SK-N-SH (cell line): ENCODE measurements around the gene MPC1. TPM values are rescaled to one million over a fixed set of nuclear protein-coding genes. Genes with fewer than 3 reads are reported as not detected.
A peak's percentile ranks its signal among the peaks of the same experiment; 100 is the strongest.
"Not testable (repeated sequence)": the region's sequence is repeated elsewhere in the genome, so short reads cannot be mapped to it uniquely, and the experiment has no call there.

Source experiments
- CTCF ChIA-PET: fragments of 300-600, 350-600 bp; formaldehyde crosslinking; extraction: SDS; loops from one replicate; lab custom pipeline; 2021; lab: Yijun Ruan, JAX
- POLR2A ChIA-PET: fragments of 350-600 bp; sonication (Branson Sonifier 250); formaldehyde crosslinking; extraction: SDS; loops from one replicate; lab custom pipeline; 2020; ENCODE audit warnings: antibody characterized with exemption, inconsistent platforms; lab: Yijun Ruan, JAX
- DNase-seq: peaks from one replicate; pipeline ENCODE4 v3.0.0; 2012
- H2AFZ ChIP-seq: fragments of 200-600 bp; sonication (generic); 2 replicates; pipeline ENCODE4 v1.8.1; 2016; ENCODE audit warnings: antibody characterized with exemption, mild to moderate bottlenecking, low read depth
- H3F3A ChIP-seq: fragments of 200-600 bp; sonication (generic); replicated peaks from 2 replicates; pipeline ENCODE3; 2016; ENCODE audit warnings: antibody characterized with exemption, mild to moderate bottlenecking; ENCODE audit not compliant: insufficient read depth
- H3K27ac ChIP-seq, 2 experiments: fragments of 200-500 bp in 1 of 2; fragments of 200-600 bp in 1 of 2; sonication (Bioruptor generic) in 1 of 2; sonication (generic), shearing (Covaris generic) in 1 of 2; 2 replicates each; pipeline versions ENCODE4 v1.5.1 to v1.6.1; 2014 to 2016; ENCODE audit warnings: low read depth in 2 of 2, inconsistent platforms in 1 of 2, low read length in 1 of 2, mild to moderate bottlenecking in 1 of 2, mixed read lengths in 1 of 2
- H3K27me3 ChIP-seq: fragments of 200-600 bp; sonication (generic), shearing (Covaris generic); 2 replicates; pipeline ENCODE4 v1.6.1; 2016; ENCODE audit warnings: mixed run types; ENCODE audit not compliant: insufficient read depth
- H3K36me3 ChIP-seq, 2 experiments: fragments of 200-500 bp in 1 of 2; fragments of 200-600 bp in 1 of 2; sonication (Bioruptor generic) in 1 of 2; sonication (generic) in 1 of 2; replicated peaks in 1 of 2; 2 replicates each; pipeline versions ENCODE3 to v1.5.1; 2014 to 2016; ENCODE audit warnings: low read length in 1 of 2, mild to moderate bottlenecking in 1 of 2; ENCODE audit not compliant: insufficient read depth in 2 of 2, control insufficient read depth in 1 of 2
- H3K4me1 ChIP-seq, 2 experiments: fragments of 200-500 bp in 1 of 2; fragments of 200-600 bp in 1 of 2; sonication (Bioruptor generic) in 1 of 2; sonication (generic), shearing (Covaris generic) in 1 of 2; 2 replicates each; pipeline versions ENCODE4 v1.5.1 to v1.6.1; 2014 to 2016; ENCODE audit warnings: low read depth in 1 of 2, low read length in 1 of 2, mixed run types in 1 of 2; ENCODE audit not compliant: insufficient read depth in 2 of 2, control insufficient read depth in 1 of 2
- H3K4me2 ChIP-seq: fragments of 200-600 bp; sonication (generic), shearing (Covaris generic); 2 replicates; pipeline ENCODE4 v1.6.1; 2017; ENCODE audit warnings: mixed run types
- H3K4me3 ChIP-seq, 2 experiments: fragments of 200-500 bp in 1 of 2; fragments of 200-600 bp in 1 of 2; sonication (Bioruptor generic) in 1 of 2; sonication (generic), shearing (Covaris generic) in 1 of 2; 2 replicates each; pipeline versions ENCODE4 v1.5.1 to v1.8.1; 2014 to 2016; ENCODE audit warnings: low read depth in 2 of 2, inconsistent platforms in 1 of 2, low read length in 1 of 2, mild to moderate bottlenecking in 1 of 2, mixed read lengths in 1 of 2, moderate library complexity in 1 of 2
- H3K79me2 ChIP-seq: fragments of 200-600 bp; sonication (generic); 2 replicates; pipeline ENCODE4 v1.8.1; 2017; ENCODE audit warnings: mild to moderate bottlenecking; ENCODE audit not compliant: insufficient read depth
- H3K9ac ChIP-seq: fragments of 200-600 bp; sonication (generic); 2 replicates; pipeline ENCODE4 v1.6.1; 2017; ENCODE audit warnings: mixed run types
- H3K9me2 ChIP-seq: fragments of 200-600 bp; sonication (generic); 2 replicates; pipeline ENCODE4 v1.6.1; 2017; ENCODE audit warnings: mixed run types
- H3K9me3 ChIP-seq: fragments of 200-600 bp; sonication (generic); 2 replicates; pipeline ENCODE4 v1.6.1; 2017; ENCODE audit warnings: mixed run types, mild to moderate bottlenecking, moderate library complexity
- H4K20me1 ChIP-seq: fragments of 200-600 bp; sonication (generic); 2 replicates; pipeline ENCODE4 v1.6.1; 2017; ENCODE audit warnings: mild to moderate bottlenecking, mixed run types; ENCODE audit not compliant: insufficient read depth
- CHD2 ChIP-seq: fragments of 150-350 bp; IDR thresholded peaks from 2 replicates; pipeline ENCODE4 v1.6.1; 2018; ENCODE audit warnings: low read length; ENCODE audit not compliant: partially characterized antibody
- EZH2phosphoT487 ChIP-seq: fragments of 200-600 bp; sonication (generic); IDR thresholded peaks from 2 replicates; pipeline ENCODE4 v1.6.1; 2017; ENCODE audit warnings: low read depth, mixed run types, mild to moderate bottlenecking, antibody characterized with exemption, moderate library complexity, borderline replicate concordance
- FOXJ3 ChIP-seq: sonication (generic); formaldehyde crosslinking; IDR thresholded peaks from 2 replicates; pipeline ENCODE4 v1.5.1; 2020; ENCODE audit warnings: mild to moderate bottlenecking, missing genetic modification reagents
- GABPA ChIP-seq: IDR thresholded peaks from 2 replicates; pipeline ENCODE4 v1.4.0; 2012; ENCODE audit warnings: low read depth, mild to moderate bottlenecking
- JUND ChIP-seq: IDR thresholded peaks from 2 replicates; pipeline ENCODE4 v1.4.0; 2012
- NRF1 ChIP-seq: IDR thresholded peaks from 2 replicates; pipeline ENCODE4 v1.6.1; 2012; ENCODE audit warnings: low read depth, mild to moderate bottlenecking, low read length
- POLR2AphosphoS5 ChIP-seq: IDR thresholded peaks from 2 replicates; pipeline ENCODE4 v1.6.1; 2012; ENCODE audit warnings: low read depth, low read length
- RFX5 ChIP-seq: IDR thresholded peaks from 2 replicates; pipeline ENCODE4 v1.6.1; 2012; ENCODE audit warnings: mild to moderate bottlenecking, improper control_type of control experiment, low read length
- SIN3A ChIP-seq: IDR thresholded peaks from 2 replicates; pipeline ENCODE4 v1.6.1; 2012; ENCODE audit warnings: low read depth, mild to moderate bottlenecking, low read length, moderate library complexity, borderline replicate concordance
- TEAD4 ChIP-seq: IDR thresholded peaks from 2 replicates; pipeline ENCODE4 v1.4.0; 2012; ENCODE audit warnings: mild to moderate bottlenecking, borderline replicate concordance; ENCODE audit not compliant: insufficient read depth
- WGBS: methylation state at CpG from one replicate; pipeline ENCODE4 v1.1.6; 2017; ENCODE audit warnings: low lambda C conversion rate; 5-methylcytosine and 5-hydroxymethylcytosine counted together
- polyA plus RNA-seq, 3 experiments: library from polyadenylated mRNA; depleted of rRNA; stranded (reverse); fragments of >200 nt; gene quantifications; 2 replicates each; pipeline ENCODE4 v1.2.3, GENCODE V29; 2012
- TF ChIP-seq, protein P1 (sequence below): fragments of 200-600 bp; sonication (generic); IDR thresholded peaks from 2 replicates; pipeline ENCODE4 v1.6.1; 2017; ENCODE audit warnings: antibody characterized with exemption, mild to moderate bottlenecking, moderate library complexity
- TF ChIP-seq, protein P2 (sequence below): IDR thresholded peaks from 2 replicates; pipeline ENCODE4 v1.4.0; 2012; ENCODE audit warnings: low read depth, borderline replicate concordance

Gene MPC1
- polyA plus RNA-seq, 1 of the 3 experiments (the other 2 are of a cell fraction), result 13.6 TPM

- H3K79me2 ChIP-seq, result no peaks in the 10 kb centered on the region
- no peak overlapping the region for H3K4me2 ChIP-seq
- H3K4me3 ChIP-seq, result no peak overlapping the region
- no peaks in the 10 kb centered on the region for H3K27me3 ChIP-seq
- H3K9ac ChIP-seq, result no peak overlapping the region
- TF ChIP-seq NRF1 (no peak), POLR2AphosphoS5 (no peak), RFX5 (no peak), SIN3A (no peak), CHD2 (no peak), FOXJ3 (CRISPR knock-in tag) (no peak)
- TF ChIP-seq, all 33 proteins: peak for 0
- 95% methylated on average over 8 of the region's 9 CpGs for WGBS
- H3K4me1 ChIP-seq, result peaks cover 0 to 2% of the 10 kb centered on the region in 2 experiments; a peak in 1 of 4 replicates
- no peaks in the 10 kb centered on the region for H4K20me1 ChIP-seq
- no peak for DNase-seq
- no peaks in the 10 kb centered on the region for H3K36me3 ChIP-seq
- 0 out of 2 replicates have a peak, but pooled peaks cover 3% of the 10 kb centered on the region for H3K9me2 ChIP-seq
- H3F3A ChIP-seq, result peaks cover 16% of the 10 kb centered on the region
- H3K9me3 ChIP-seq, result no peaks in the 10 kb centered on the region
- H2AFZ ChIP-seq, result no peak overlapping the region
- ChIA-PET CTCF (interaction anchor here (1.4 to 2.4 kb wide), 2 partner anchors 13 to 73 kb away, joined by 5 to 6 read pairs; no protein-coding TSS in a partner anchor), POLR2A (no interaction called here)
- H3K27ac ChIP-seq, result no peak overlapping the region
Measured at GRCh38 chr6:166386111-166386510, 3.4 kb upstream of the MPC1 start.

GRCh38 chr6:166383802-166384363 is 1.1 kb upstream of the MPC1 start:
- not testable (repeated sequence) for DNase-seq, H3K36me3 ChIP-seq, H3K9me2 ChIP-seq, H3K4me1 ChIP-seq, H3K9me3 ChIP-seq, H3K79me2 ChIP-seq, H3K27me3 ChIP-seq, H4K20me1 ChIP-seq
- peak overlapping the region; percentile 98 for H3K4me2 ChIP-seq
- 28% methylated on average over 22 of the region's 22 CpGs for WGBS
- peak overlapping the region; percentile 70; the same call in 1 of the 2 replicates for H3K9ac ChIP-seq
- peak overlapping the region; percentile 87 to 90 for H3K27ac ChIP-seq
- peak overlapping the region; percentile 98 for H2AFZ ChIP-seq
- H3K4me3 ChIP-seq, result peak overlapping the region; percentile 91 to 96
- H3F3A ChIP-seq, result peaks cover 16% of the 10 kb centered on the region
- CTCF ChIA-PET, result interaction anchor here (0.6 to 1.3 kb wide), 3 partner anchors 10 to 108 kb away, joined by 3 to 5 read pairs (median 3); no protein-coding TSS in a partner anchor
- TF ChIP-seq, protein P1, sequence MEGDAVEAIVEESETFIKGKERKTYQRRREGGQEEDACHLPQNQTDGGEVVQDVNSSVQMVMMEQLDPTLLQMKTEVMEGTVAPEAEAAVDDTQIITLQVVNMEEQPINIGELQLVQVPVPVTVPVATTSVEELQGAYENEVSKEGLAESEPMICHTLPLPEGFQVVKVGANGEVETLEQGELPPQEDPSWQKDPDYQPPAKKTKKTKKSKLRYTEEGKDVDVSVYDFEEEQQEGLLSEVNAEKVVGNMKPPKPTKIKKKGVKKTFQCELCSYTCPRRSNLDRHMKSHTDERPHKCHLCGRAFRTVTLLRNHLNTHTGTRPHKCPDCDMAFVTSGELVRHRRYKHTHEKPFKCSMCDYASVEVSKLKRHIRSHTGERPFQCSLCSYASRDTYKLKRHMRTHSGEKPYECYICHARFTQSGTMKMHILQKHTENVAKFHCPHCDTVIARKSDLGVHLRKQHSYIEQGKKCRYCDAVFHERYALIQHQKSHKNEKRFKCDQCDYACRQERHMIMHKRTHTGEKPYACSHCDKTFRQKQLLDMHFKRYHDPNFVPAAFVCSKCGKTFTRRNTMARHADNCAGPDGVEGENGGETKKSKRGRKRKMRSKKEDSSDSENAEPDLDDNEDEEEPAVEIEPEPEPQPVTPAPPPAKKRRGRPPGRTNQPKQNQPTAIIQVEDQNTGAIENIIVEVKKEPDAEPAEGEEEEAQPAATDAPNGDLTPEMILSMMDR, result peak; percentile 37
- POLR2A ChIA-PET, result interaction anchor here (0.6 kb wide), 1 partner anchor 1263 kb away, joined by 3 read pairs; no protein-coding TSS in a partner anchor

DNA sequence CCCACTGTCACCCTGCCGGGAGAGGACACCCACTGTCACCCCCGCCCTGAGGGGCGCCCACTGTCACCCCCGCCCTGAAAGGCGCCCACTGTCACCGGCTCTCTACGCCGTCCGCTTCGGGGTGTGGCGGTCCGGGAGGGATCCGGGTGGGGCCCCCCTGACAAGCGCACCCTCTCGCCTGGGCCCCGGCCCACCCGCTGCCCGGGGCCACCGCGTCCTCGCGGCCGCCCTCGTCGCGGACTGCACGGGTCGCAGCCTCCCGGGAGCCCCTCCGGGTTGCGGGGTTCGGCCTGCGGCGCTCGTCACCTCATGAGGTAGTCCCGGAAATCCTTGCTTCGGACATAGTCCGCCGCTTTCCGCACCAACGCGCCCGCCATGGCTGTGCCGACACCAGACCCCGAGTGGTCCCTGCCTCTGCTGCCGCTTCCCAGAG is 224 bp downstream of the MPC1 start:
- Histone ChIP-seq H3K9me3 (no peaks in the 10 kb centered on the region), H2AFZ (peak overlapping the region; percentile 90), H3K4me3 (peak overlapping the region; percentile 91 to 96), H3K27ac (peak overlapping the region in 1 of 2 experiments; percentile 55; a peak in 2 of 4 replicates), H3K27me3 (no peaks in the 10 kb centered on the region), H4K20me1 (no peaks in the 10 kb centered on the region), H3K4me2 (peak overlapping the region; percentile 98), H3K36me3 (no peaks in the 10 kb centered on the region), H3K4me1 (peaks cover 0 to 2% of the 10 kb centered on the region in 2 experiments; a peak in 1 of 4 replicates), H3F3A (peaks cover 16% of the 10 kb centered on the region), H3K79me2 (no peaks in the 10 kb centered on the region), H3K9me2 (0 out of 2 replicates have a peak, but pooled peaks cover 3% of the 10 kb centered on the region), H3K9ac (peak overlapping the region; percentile 70; the same call in 1 of the 2 replicates)
- DNase-seq, result no peak
- 0% methylated on average over 2 of the region's 46 CpGs for WGBS
- POLR2A ChIA-PET, result no interaction called here
- CTCF ChIA-PET, result interaction anchor here (1.2 kb wide), 1 partner anchor 62 kb away, joined by 7 read pairs; no protein-coding TSS in a partner anchor
- TF ChIP-seq JUND, result no peak
- TF ChIP-seq TEAD4, result no peak
- TF ChIP-seq, protein P2, sequence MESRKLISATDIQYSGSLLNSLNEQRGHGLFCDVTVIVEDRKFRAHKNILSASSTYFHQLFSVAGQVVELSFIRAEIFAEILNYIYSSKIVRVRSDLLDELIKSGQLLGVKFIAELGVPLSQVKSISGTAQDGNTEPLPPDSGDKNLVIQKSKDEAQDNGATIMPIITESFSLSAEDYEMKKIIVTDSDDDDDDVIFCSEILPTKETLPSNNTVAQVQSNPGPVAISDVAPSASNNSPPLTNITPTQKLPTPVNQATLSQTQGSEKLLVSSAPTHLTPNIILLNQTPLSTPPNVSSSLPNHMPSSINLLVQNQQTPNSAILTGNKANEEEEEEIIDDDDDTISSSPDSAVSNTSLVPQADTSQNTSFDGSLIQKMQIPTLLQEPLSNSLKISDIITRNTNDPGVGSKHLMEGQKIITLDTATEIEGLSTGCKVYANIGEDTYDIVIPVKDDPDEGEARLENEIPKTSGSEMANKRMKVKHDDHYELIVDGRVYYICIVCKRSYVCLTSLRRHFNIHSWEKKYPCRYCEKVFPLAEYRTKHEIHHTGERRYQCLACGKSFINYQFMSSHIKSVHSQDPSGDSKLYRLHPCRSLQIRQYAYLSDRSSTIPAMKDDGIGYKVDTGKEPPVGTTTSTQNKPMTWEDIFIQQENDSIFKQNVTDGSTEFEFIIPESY, result no peak
- no peak for TF ChIP-seq EZH2phosphoT487
- no peak for TF ChIP-seq NRF1
- no peak for TF ChIP-seq GABPA
- TF ChIP-seq, protein P1, result no peak
